HG02884 (cell line): ENCODE results near the gene TMEM62.
A peak's percentile ranks its signal among the peaks of the same experiment; 100 is the strongest.

ENCODE experiments used
- ATAC-seq: cut with Tn5 transposase; IDR thresholded peaks from one replicate; pipeline ENCODE4 v1.9.1; 2021; ENCODE audit warnings: mild to moderate bottlenecking, moderate library complexity; ENCODE audit not compliant: unreplicated experiment

Gene TMEM62

GRCh38 chr15:43133430-43134156, at the start of gene TMEM62:
TMEM62 (plus strand) TSS chr15:43133586; CDS start chr15:43133803, 217 bp downstream.
- peak; percentile 82 for ATAC-seq

GRCh38 chr15:43085921-43086320, 47.5 kb upstream of the TMEM62 start:
- ATAC-seq = no peak

- ATAC-seq = no peak
Measured at GRCh38 chr15:43086551-43086950, 46.8 kb upstream of the TMEM62 start.

DNA sequence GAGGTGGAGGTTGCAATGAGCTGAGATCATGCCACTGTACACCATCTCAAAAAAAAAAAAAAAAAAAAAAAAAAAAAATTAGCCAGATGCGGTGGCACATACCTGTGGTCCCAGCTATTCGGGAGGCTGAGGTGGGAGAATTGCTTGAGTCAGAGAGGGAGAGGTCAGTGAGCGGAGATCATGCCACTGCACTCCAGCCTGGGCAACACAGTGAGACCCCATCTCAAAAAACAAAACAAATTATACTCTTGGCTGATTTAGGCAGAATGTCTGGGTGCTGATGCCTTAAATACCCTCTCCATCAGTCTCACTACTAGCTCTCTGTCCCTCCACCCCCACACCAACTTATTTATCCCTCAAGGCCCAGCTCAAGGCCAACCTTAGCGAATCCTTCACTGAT, 41.5 kb upstream of the TMEM62 start:
- no peak for ATAC-seq

- no peak for ATAC-seq
Measured at GRCh38 chr15:43093026-43093425, 40.4 kb upstream of the TMEM62 start.

GRCh38 chr15:43094416-43095030, 38.9 kb upstream of the TMEM62 start:
- no peak for ATAC-seq

DNA sequence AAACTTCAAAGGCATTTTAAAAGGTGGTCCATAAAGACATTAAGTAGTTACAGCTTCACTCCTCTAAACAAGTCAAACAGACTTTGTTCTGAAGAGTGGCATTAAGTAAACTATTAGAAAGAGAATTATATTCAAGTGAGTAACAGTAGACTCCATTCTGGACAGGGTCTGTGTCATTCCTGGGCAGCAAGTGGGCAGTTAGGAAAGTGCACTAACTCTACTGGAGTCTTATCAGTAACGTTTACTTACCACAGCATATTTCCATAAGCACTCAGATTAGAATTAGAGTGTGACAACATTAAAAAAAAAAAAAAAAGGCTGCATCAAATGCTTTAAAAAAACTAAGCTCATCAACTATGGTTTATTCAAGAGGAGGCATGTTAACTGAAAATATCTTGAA, 38.1 kb upstream of the TMEM62 start:
- no peak for ATAC-seq

DNA sequence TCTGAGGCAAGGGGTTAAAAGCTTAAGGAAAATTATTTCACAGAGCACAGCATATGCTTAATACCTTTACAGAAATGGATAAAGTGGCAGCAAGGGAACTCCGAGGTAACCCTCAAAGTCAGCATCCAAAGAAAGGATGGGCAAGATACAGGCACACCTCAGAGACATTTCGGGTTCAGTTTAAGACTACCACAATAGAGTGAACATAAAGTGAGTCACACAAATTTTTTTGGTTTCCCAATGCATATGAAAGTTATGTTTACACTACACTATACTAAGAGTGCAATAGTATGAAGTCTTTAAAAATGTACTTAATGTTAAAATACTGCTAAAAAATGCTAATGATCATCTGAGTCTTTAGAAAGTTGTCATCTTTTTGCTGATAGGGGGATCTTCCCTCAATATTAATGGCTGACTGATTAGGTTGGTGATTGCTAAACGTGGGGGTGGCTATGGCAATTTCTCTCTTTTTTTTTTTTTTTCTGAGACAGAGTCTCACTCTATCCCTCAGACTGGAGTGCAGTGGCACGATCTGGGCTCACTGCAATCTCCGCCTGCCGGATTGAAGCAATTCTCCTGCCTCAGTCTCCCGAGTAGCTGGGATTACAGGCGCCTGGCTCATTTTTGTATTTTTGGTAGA, 37.6 kb upstream of the TMEM62 start:
- no peak for ATAC-seq

GRCh38 chr15:43096411-43096810, 37.0 kb upstream of the TMEM62 start:
- ATAC-seq = no peak

GRCh38 chr15:43099105-43099845, 34.1 kb upstream of the TMEM62 start:
- ATAC-seq = no peak

GRCh38 chr15:43100971-43101370, 32.4 kb upstream of the TMEM62 start:
- ATAC-seq = no peak

DNA sequence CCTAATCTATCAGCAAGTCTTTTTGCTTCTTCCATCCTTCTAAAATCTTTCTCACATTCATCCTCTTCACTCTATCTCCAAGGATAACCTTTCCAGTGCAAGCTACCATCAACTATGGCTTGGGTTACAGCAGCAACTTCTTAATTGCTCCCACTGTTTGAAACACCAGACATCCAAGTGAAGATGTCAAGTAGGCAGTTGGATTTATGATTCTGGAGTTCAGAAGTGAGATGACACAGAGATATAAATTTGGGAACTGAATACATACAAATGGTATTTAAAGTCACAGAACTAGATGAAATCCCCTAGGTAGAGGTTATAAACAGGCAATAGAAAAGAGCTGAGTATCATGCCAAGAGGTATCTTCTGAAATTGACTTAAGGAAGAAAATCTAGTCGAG, 31.2 kb upstream of the TMEM62 start:
- ATAC-seq = no peak

- ATAC-seq = no peak
Measured at GRCh38 chr15:43103907-43104306, 29.5 kb upstream of the TMEM62 start.

DNA sequence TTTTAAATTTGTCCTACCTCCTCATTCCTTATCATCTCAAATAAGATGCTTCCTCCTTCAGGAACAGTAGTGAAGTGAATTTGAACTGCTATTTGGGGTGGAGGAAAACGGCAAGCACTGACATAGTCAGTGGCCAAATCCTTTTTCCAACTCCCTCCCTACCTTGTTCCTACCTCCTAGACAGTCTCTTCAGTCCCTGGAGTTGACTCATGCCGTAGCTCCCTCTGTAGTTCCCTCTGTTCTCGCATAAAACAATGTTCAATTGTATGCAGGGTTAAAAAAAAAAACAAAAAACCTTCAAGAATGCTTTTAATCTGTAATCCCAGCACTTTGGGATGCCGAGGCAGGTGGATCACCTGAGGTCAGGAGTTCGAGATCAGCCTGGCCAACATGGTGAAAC, 29.0 kb upstream of the TMEM62 start:
- ATAC-seq = no peak

- no peak for ATAC-seq
Measured at GRCh38 chr15:43105077-43105736, 28.2 kb upstream of the TMEM62 start.

- ATAC-seq = peak; percentile 84
Measured at GRCh38 chr15:43105778-43106485, 27.5 kb upstream of the TMEM62 start, which contains the start of gene UBR1. UBR1 (minus strand) TSS chr15:43106038; CDS start chr15:43106022, 16 bp downstream.

- no peak for ATAC-seq
Measured at GRCh38 chr15:43106486-43106829, 26.9 kb upstream of the TMEM62 start.

DNA sequence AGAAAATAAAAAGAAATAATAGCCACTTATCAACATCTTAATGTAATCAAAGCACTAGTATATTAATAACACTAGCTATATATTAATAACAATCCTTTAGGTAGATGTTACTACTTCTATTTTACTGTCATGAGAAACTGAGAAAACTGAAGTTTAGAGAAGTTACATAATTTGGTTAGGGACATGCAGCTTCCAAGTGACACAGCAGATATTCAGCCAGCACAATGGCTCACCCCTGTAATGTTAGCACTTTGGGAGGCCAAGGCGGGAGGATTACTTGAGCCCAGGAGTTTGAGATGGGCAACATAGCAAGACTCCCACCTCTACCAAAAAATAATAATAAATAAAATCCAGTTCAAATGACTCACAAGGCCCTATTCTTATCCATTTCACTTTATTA, 25.6 kb upstream of the TMEM62 start:
- ATAC-seq = no peak

GRCh38 chr15:43111354-43111753, 22.0 kb upstream of the TMEM62 start:
- no peak for ATAC-seq

- ATAC-seq = no peak
Measured at GRCh38 chr15:43118286-43118685, 15.1 kb upstream of the TMEM62 start.
